ENCODE measurements around the gene DAGLA.

DAGLA gene

DNA sequence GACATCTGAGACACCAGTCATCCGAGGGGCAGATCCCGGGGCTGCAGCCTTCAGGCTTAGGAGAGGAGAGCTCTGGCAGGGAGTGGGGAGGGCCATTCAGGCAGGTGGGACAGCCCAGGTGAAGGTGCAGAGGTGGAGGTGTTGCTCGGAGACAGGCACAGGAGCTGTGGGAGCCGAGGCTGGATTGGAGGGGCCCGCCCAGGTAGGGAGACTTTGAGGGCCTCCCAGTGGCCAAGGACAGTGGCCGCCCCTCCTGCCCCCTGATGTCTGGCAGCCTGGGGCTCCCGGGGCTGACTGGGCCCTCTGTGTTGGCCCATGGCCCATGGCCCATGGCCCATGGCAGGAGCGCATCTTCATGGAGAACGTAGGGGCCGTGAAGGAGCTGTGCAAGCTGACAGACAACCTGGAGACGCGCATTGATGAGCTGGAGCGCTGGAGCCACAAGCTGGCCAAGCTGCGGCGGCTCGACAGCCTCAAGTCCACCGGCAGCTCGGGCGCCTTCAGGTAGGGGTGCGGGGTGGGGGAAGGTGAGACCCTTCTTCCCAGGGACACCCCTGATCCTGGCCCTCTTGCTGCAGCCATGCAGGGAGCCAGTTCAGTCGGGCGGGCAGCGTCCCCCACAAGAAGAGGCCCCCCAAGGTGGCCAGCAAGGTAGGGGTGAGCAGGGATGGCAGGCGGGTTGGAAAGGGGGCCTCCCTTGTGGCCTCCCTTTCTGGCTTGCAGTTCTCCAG is 98.9 kb downstream of the DAGLA start:
- DNase-seq (ENCODE audit: low read depth in 2 of 2): no peak

DNA sequence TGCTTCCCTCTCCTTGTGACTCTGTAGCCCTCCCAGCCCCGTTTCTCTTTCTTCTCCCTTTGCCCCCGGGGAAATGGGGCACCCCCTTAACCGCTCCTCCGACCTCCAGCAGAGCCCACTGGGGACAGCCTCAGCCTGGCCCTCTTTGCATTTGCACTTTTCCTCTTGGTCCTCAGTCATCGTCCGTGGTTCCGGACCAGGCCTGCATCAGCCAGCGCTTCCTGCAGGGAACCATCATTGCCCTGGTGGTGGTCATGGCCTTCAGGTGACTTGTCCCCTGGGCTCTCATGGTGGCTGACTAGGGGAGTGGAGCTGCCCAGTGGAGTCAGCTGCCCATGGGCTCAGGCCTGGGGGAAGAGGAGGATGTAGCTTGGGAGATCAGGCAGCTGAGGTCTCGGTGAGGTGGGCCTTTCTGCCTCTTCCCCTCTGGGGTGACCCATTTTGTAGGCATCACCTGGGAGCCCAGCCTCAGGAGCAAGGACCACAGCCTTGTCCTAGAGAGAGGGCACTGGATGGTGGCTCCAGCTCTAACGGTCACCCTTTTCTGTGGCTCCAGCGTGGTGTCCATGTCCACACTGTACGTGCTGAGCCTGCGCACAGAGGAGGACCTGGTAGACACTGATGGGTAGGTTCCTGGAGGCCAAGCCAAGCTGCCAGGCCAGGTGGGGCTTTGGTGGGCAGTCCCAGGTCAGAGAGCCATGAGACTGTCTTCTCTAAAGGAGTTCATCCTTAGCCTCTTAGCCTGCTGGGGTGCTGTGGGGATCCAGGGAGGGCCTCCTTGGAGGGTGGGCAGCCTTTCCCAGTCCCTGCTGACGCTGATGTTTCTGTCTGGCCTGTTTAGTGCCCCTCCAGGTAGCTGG is 99.7 kb downstream of the DAGLA start:
- DNase-seq (ENCODE audit: low read depth in 2 of 2): no peak

DNA sequence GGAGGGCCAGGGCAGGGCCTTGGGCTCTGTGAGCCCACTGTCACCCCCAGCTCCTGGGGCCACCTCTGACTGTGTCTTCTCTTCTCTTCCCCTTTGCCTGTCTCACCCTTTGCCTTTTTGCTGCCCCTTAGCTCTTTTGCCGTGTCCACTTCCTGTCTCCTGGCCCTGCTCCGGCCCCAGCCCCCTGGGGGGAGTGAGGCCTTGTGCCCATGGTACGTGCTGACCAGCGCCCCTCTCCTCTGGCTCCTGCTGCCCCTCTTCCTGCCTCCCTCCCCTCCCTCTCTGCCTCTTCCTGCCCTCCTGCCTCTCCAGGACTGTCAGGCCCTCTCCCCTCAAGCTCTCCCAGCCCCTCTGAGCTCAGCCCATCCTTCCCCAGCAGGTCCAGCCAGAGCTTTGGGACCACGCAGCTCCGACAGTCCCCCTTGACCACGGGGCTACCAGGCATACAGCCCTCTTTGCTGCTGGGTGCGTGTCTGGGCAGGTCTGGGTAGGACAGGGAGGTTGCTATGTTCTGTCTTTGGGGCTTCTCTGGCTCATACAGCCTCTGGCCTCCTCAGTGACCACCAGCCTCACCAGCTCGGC is 100.5 kb downstream of the DAGLA start:
- DNase-seq (ENCODE audit: low read depth in 2 of 2): no peak

DNA sequence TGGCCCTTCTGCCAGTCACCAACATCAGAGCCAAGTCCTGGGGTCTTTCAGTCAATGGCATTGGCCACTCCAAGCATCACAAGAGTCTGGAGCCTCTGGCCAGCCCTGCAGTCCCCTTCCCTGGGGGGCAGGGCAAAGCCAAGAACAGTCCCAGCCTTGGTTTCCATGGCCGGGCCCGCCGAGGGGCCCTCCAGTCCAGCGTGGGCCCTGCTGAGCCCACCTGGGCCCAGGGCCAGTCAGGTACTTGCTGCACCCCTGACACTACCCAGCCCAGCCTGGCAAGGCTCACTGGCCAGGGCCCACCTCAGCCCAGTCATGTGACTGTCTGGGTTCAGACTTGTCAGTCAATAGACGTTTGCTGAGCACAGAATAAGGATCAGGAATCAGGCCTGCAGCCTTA is 101.4 kb downstream of the DAGLA start:
- DNase-seq (ENCODE audit: low read depth in 2 of 2): no peak

GRCh38 chr11:61782299-61782698 is 102.1 kb downstream of the DAGLA start:
- DNase-seq (ENCODE audit: low read depth in 2 of 2): no peak

DNA sequence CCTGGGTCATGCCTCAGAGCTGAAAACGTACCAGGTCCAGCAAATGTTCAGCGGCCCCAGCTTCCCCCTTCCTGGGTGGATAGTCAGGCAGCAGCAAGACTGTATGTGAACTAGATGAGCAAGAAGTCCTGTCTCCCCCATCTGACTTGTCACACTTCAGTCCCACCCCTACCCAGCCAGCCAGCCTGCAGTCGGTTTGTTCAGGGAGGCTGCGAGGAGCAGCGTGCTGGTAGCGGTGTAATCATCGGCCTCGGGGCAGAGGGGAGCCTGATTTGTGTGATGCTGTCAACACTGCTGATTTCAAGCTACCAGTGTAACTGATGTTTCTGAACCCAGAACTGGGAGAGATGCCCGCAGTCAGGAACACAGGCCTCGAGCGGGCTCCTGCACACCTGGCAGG is 102.7 kb downstream of the DAGLA start:
- no peak for DNase-seq (ENCODE audit: low read depth in 2 of 2)

- no peak for DNase-seq (ENCODE audit: low read depth in 2 of 2)
Observed at GRCh38 chr11:61783717-61784505, 103.7 kb downstream of the DAGLA start.

DNA sequence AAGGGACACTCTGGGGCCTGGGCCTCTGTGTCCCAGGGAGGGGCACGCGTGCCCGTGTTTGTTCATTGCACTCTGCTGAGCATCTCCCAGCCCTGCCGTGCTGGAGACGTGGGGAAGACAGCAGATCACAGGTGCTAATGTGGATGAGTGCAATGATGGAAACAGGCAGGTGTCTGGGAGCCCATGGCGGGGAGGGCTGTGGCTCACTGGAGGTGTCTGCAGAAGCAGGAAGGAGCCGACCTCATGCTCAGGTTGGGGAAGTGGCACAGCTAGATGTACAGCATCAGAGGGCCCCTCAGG is 104.3 kb downstream of the DAGLA start:
- DNase-seq (ENCODE audit: low read depth in 2 of 2): no peak

DNA sequence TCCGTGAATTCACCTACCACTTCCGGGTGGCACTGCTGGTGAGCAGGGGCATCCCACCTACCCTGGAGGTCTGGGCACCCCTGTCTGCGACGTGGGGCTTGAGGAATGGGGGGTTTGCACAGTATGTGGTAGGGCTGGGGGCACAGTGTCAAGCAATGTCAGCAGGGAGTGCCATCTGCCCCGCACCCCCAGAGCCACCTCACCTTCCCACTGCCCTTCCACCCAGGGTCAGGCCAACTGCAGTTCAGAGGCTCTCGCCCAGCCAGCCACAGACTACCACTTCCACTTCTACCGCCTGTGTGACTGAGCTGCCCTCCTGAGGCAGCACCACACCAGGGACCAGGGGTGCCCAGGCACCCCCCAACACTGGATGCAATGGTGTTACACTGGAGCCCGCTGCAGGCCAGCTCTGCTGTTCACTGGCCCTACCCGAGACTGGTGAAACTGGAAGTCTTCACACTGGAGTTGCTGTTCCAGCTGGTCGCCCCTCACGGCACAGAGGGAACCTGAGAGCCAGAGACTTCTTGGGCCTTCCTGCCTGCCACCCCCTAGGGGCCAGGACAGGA is 105.7 kb downstream of the DAGLA start:
- no peak for DNase-seq (ENCODE audit: low read depth in 2 of 2)

- DNase-seq (ENCODE audit: low read depth in 2 of 2): no peak
Observed at GRCh38 chr11:61787928-61788491, 107.8 kb downstream of the DAGLA start.

DNA sequence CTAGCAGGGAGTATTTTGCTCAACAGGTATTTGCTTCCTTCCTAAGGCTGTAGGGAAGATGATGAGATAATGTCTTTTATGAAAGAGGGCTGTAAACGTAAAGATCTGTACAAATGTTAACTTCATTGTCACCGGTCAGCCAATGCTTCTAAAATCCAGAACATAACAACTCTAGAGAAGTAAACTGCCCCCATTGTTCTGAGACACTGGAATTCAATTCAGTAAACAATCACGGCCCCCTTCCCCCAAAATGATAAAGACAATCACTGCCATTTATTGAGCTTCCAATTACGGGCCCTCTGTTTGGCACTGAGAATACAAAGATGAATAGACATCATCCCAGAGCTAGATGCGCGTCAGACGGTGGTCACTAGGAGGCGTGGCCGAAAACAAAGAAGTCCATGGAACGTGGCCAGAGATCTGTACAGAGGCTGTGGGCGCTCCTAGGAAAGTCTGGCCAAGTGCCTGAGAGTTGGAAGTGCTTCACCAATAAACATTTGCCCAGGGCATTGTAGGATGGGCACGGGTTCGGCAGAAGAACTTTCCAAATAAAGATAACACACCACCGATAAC is 111.6 kb downstream of the DAGLA start:
- DNase-seq (ENCODE audit: low read depth in 2 of 2): peak in 1 of 2 experiments; percentile 27

GRCh38 chr11:61792310-61793082 is 112.3 kb downstream of the DAGLA start, which contains the start of the genes FEN1 and TMEM258:
TSS of gene FEN1 (plus strand) at chr11:61792911. CDS start at chr11:61795362, 2,451 bp downstream.
TSS of gene TMEM258 (minus strand) at chr11:61792599. CDS start at chr11:61792558, 41 bp downstream.
- peak; percentile 76 to 81 for DNase-seq (ENCODE audit: low read depth in 2 of 2)

DNA sequence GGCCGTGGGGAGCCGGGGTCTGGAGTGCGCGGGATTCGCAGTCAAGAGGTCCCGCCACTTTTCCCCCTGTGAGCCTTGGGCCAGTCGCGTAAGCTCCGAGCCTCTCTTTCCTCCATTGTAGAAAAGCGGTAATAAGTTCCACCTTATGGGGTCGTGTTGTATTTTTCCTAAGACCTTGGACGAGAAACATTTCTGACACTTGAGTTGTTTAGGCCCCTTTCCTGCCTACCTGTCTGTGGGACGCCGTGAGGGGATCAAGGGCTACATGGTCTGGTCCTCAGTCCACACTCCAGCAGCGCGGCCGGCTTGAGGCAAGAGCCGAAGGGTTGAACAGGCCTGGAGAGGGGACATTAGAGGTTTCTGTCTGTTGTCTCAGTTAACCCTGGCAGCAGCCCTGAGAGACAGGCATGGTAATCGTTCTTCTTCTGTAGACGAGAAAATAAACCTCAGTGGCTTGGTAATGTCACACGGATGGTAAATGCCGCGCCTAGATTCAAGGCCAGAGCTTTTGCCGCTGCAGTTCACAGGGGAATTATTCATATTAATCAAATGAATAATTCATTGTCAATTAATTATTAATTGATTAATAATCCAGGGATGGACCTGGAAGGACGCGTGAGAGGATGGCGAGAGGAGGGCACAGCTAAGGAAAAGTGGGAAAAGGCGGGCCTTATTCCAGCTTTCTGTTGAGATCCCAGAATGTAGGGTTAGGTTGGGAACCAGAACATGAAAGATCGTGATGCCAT is 113.1 kb downstream of the DAGLA start:
- DNase-seq (ENCODE audit: low read depth in 2 of 2): no peak

DNA sequence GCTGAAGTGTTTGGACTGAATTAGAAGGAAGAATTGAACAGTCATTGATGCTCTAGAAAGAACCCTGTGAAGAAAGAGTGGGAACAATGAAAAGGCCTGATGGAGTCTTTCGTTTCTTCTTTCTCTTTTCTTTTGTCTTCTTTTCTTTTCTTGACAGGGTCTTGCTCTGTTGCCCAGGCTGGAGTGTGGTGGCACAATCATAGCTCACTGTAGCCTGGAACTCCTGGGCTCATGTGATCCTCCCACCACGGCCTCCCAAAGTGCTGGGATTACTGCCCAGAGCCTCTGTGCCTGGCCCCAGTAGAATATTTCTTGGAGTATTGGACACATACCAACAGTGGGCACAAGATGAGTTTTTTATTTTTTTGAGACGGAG is 113.6 kb downstream of the DAGLA start:
- DNase-seq (ENCODE audit: low read depth in 2 of 2): no peak

DNA sequence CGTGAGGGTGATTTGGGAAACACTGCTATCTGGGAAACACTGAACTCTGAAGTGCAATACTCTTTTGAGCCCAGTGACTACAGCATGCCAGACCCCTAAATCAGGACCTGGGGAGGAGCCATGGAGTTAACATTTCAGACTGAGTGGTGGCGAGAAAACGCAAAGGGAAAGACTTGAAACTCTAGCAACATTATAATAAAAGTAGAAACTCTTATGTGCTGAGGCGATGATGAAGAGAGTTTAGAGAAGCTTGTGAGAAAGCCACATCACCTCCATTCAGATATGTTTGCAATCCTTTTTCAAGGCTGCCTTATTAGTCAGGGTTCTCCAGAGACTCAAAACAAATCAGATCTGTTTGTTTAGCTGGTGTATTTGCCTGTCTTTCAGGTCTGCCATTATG is 114.4 kb downstream of the DAGLA start:
- DNase-seq (ENCODE audit: low read depth in 2 of 2): no peak

GRCh38 chr11:61795459-61795858 is 115.3 kb downstream of the DAGLA start:
- DNase-seq (ENCODE audit: low read depth in 2 of 2): no peak

DNA sequence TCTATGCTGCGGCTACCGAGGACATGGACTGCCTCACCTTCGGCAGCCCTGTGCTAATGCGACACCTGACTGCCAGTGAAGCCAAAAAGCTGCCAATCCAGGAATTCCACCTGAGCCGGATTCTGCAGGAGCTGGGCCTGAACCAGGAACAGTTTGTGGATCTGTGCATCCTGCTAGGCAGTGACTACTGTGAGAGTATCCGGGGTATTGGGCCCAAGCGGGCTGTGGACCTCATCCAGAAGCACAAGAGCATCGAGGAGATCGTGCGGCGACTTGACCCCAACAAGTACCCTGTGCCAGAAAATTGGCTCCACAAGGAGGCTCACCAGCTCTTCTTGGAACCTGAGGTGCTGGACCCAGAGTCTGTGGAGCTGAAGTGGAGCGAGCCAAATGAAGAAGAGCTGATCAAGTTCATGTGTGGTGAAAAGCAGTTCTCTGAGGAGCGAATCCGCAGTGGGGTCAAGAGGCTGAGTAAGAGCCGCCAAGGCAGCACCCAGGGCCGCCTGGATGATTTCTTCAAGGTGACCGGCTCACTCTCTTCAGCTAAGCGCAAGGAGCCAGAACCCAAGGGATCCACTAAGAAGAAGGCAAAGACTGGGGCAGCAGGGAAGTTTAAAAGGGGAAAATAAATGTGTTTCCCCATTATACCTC is 115.8 kb downstream of the DAGLA start:
- DNase-seq (ENCODE audit: low read depth in 2 of 2): no peak
